Mesenchymal stem cell (in vitro differentiated cells and primary cell): ENCODE results near the gene RCAN2.
"Not testable (repeated sequence)": the region's sequence is repeated elsewhere in the genome, so short reads cannot be mapped to it uniquely, and the experiment has no call there.

Experiments
- DNase-seq: peaks from one replicate; pipeline ENCODE4 v3.0.0-alpha.2; 2013
- H2AFZ ChIP-seq: one replicate; pipeline ENCODE4 v1.6.1; 2013; ENCODE audit warnings: low read depth, mild to moderate bottlenecking, control low read depth, inconsistent platforms, low read length, moderate library complexity
- H2AK5ac ChIP-seq: 2 replicates; pipeline ENCODE4 v1.6.1; 2013; ENCODE audit warnings: low read length, moderate library complexity, mild to moderate bottlenecking, inconsistent platforms; ENCODE audit not compliant: severe bottlenecking
- H2BK120ac ChIP-seq: one replicate; pipeline ENCODE4 v1.6.1; 2013; ENCODE audit warnings: low read depth, mild to moderate bottlenecking, inconsistent platforms, low read length, moderate library complexity
- H2BK12ac ChIP-seq, 2 experiments: one replicate each; pipeline ENCODE4 v1.6.1; 2013; ENCODE audit warnings: inconsistent platforms in 2 of 2, low read length in 2 of 2, mild to moderate bottlenecking in 2 of 2, moderate library complexity in 2 of 2, control low read depth in 1 of 2
- H2BK15ac ChIP-seq: one replicate; pipeline ENCODE4 v1.6.1; 2013; ENCODE audit warnings: mild to moderate bottlenecking, low read depth, inconsistent platforms; ENCODE audit not compliant: poor library complexity, severe bottlenecking
- H2BK5ac ChIP-seq: 2 replicates; pipeline ENCODE4 v1.6.1; 2013; ENCODE audit warnings: low read depth, mild to moderate bottlenecking, low read length, control low read depth, inconsistent platforms; ENCODE audit not compliant: poor library complexity, severe bottlenecking
- H3K14ac ChIP-seq, 2 experiments: one replicate each; pipeline ENCODE4 v1.6.1; 2013; ENCODE audit warnings: inconsistent platforms in 2 of 2, low read length in 2 of 2, control low read depth in 1 of 2, mild to moderate bottlenecking in 1 of 2, moderate library complexity in 1 of 2
- H3K18ac ChIP-seq, 2 experiments: one replicate each; pipeline ENCODE4 v1.6.1; 2013; ENCODE audit warnings: inconsistent platforms in 2 of 2, low read length in 2 of 2, control low read depth in 1 of 2, low read depth in 1 of 2, mild to moderate bottlenecking in 1 of 2
- H3K23ac ChIP-seq, 2 experiments: one replicate each; pipeline ENCODE4 v1.6.1; 2013; ENCODE audit warnings: inconsistent platforms in 2 of 2, low read length in 2 of 2, mild to moderate bottlenecking in 2 of 2, moderate library complexity in 2 of 2, control low read depth in 1 of 2
- H3K27ac ChIP-seq: 2 replicates; pipeline ENCODE4 v1.5.1; 2013; ENCODE audit warnings: mild to moderate bottlenecking, moderate library complexity, low read length, control low read depth, inconsistent platforms; ENCODE audit not compliant: poor library complexity, severe bottlenecking
- H3K27me3 ChIP-seq, 2 experiments: 2 replicates each; pipeline versions ENCODE4 v1.6.1 to v1.7.0; 2013; ENCODE audit warnings: low read length in 2 of 2, mild to moderate bottlenecking in 2 of 2, moderate library complexity in 2 of 2, control low read depth in 1 of 2, inconsistent platforms in 1 of 2; ENCODE audit not compliant: control insufficient read depth in 1 of 2, insufficient read depth in 1 of 2
- H3K36me3 ChIP-seq, 2 experiments: 2 replicates each; pipeline versions ENCODE4 v1.6.1 to v1.7.0; 2013; ENCODE audit warnings: low read length in 2 of 2, control low read depth in 1 of 2, inconsistent platforms in 1 of 2, low read depth in 1 of 2, mild to moderate bottlenecking in 1 of 2; ENCODE audit not compliant: insufficient read depth in 2 of 2, control insufficient read depth in 1 of 2
- H3K4ac ChIP-seq, 2 experiments: one replicate each; pipeline ENCODE4 v1.6.1; 2013; ENCODE audit warnings: inconsistent platforms in 2 of 2, low read length in 2 of 2, mild to moderate bottlenecking in 2 of 2, moderate library complexity in 2 of 2, control low read depth in 1 of 2, low read depth in 1 of 2
- H3K4me1 ChIP-seq: 2 replicates; pipeline ENCODE4 v1.6.1; 2013; ENCODE audit warnings: low read depth, low read length, control low read depth; ENCODE audit not compliant: control insufficient read depth, insufficient read depth
- H3K4me2 ChIP-seq: 2 replicates; pipeline ENCODE4 v1.6.1; 2013; ENCODE audit warnings: low read length, mild to moderate bottlenecking, inconsistent platforms; ENCODE audit not compliant: poor library complexity, severe bottlenecking
- H3K4me3 ChIP-seq, 2 experiments: 2 replicates each; pipeline versions ENCODE4 v1.5.1 to v1.7.0; 2013; ENCODE audit warnings: low read length in 2 of 2, mild to moderate bottlenecking in 2 of 2, control low read depth in 1 of 2, low read depth in 1 of 2; ENCODE audit not compliant: insufficient read depth in 1 of 2
- H3K79me1 ChIP-seq: replicated peaks from 2 replicates; pipeline ENCODE4 v1.6.1; 2013; ENCODE audit warnings: mild to moderate bottlenecking, control low read depth, low read length, inconsistent platforms; ENCODE audit not compliant: poor library complexity, severe bottlenecking
- H3K9ac ChIP-seq: 2 replicates; pipeline ENCODE4 v1.7.0; 2013; ENCODE audit warnings: mild to moderate bottlenecking, low read length, moderate library complexity
- H3K9me3 ChIP-seq: 2 replicates; pipeline ENCODE4 v1.7.0; 2013; ENCODE audit warnings: mild to moderate bottlenecking, low read length; ENCODE audit not compliant: control insufficient read depth
- H4K8ac ChIP-seq: one replicate; pipeline ENCODE4 v1.6.1; 2013; ENCODE audit warnings: inconsistent platforms, mild to moderate bottlenecking, low read length, moderate library complexity
- H4K91ac ChIP-seq: one replicate; pipeline ENCODE4 v1.6.1; 2013; ENCODE audit warnings: mild to moderate bottlenecking, low read length, inconsistent platforms
- WGBS: methylation state at CpG from one replicate; pipeline ENCODE4 v1.1.7; 2013; ENCODE audit warnings: mixed read lengths; 5-methylcytosine and 5-hydroxymethylcytosine counted together

The RCAN2 gene

GRCh38 chr6:46390153-46390876 lies 100.9 kb downstream of the RCAN2 start:
- Histone ChIP-seq H3K4ac (no peak overlapping the region), H2BK120ac (no peak overlapping the region), H2AK5ac (no peak overlapping the region), H3K79me1 (no peaks in the 10 kb centered on the region), H2BK15ac (no peak overlapping the region), H3K4me3 (no peak overlapping the region), H2BK5ac (no peak overlapping the region), H4K91ac (no peak overlapping the region), H3K4me1 (peaks cover 3% of the 10 kb centered on the region), H3K14ac (no peak overlapping the region), H3K27me3 (no peaks in the 10 kb centered on the region), H3K36me3 (no peaks in the 10 kb centered on the region), H3K27ac (no peak overlapping the region), H2BK12ac (no peak overlapping the region), H3K18ac (no peak overlapping the region), H3K9me3 (no peaks in the 10 kb centered on the region), H4K8ac (no peak overlapping the region), H3K4me2 (no peak overlapping the region), H3K23ac (no peak overlapping the region), H3K9ac (no peak overlapping the region), H2AFZ (no peak overlapping the region)
- WGBS: 87% methylated on average over 3 of the region's 4 CpGs
- no peak for DNase-seq

- H3K18ac ChIP-seq, H3K79me1 ChIP-seq, H3K4me3 ChIP-seq, H3K9me3 ChIP-seq, H4K91ac ChIP-seq, H4K8ac ChIP-seq, H3K9ac ChIP-seq, H3K4me2 ChIP-seq, H2AK5ac ChIP-seq, H2AFZ ChIP-seq, H3K27ac ChIP-seq, H3K36me3 ChIP-seq, H3K27me3 ChIP-seq, H3K23ac ChIP-seq, H3K4me1 ChIP-seq, H2BK12ac ChIP-seq, H2BK120ac ChIP-seq, H2BK5ac ChIP-seq, H2BK15ac ChIP-seq, H3K14ac ChIP-seq, DNase-seq, H3K4ac ChIP-seq: not testable (repeated sequence)
- whole genome bisulfite sequencing: 100% methylated on average over 1 of the region's 5 CpGs
Observed at GRCh38 chr6:46387728-46388127, 103.5 kb downstream of the RCAN2 start.

DNA sequence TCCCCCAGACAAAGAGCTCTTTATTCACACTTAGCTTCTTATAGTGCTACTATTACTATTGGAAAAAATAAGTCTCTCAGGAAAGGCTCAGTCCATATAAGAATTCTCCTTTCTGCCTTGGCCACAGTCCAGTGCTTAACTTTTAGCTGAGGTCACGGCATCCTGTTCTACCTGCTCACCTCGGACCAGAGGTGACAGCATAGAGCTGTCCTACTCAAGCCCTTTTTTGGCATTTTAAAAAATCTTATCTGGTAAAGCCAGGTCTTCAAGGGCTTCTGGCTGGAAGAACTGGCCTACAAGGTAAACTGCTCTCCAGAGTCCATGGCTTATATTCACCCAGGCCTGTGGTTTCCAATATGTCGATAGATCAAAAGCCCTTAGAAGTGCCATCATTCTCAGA lies 109.7 kb downstream of the RCAN2 start:
- Histone ChIP-seq H3K18ac (no peak overlapping the region), H3K23ac (no peak overlapping the region), H4K8ac (no peak overlapping the region), H3K4ac (no peak overlapping the region), H3K4me2 (no peak overlapping the region), H2AFZ (no peak overlapping the region), H3K79me1 (no peaks in the 10 kb centered on the region), H3K27ac (no peak overlapping the region), H3K4me3 (no peak overlapping the region), H2BK12ac (no peak overlapping the region), H3K14ac (no peak overlapping the region), H3K9me3 (no peaks in the 10 kb centered on the region), H3K27me3 (no peaks in the 10 kb centered on the region), H3K9ac (no peak overlapping the region), H4K91ac (no peak overlapping the region), H2BK15ac (no peak overlapping the region), H3K4me1 (no peaks in the 10 kb centered on the region), H2BK5ac (no peak overlapping the region), H2BK120ac (no peak overlapping the region), H3K36me3 (no peaks in the 10 kb centered on the region), H2AK5ac (no peak overlapping the region)
- DNase-seq: no peak
- 89% methylated on average over 3 of the region's 3 CpGs for WGBS

DNA sequence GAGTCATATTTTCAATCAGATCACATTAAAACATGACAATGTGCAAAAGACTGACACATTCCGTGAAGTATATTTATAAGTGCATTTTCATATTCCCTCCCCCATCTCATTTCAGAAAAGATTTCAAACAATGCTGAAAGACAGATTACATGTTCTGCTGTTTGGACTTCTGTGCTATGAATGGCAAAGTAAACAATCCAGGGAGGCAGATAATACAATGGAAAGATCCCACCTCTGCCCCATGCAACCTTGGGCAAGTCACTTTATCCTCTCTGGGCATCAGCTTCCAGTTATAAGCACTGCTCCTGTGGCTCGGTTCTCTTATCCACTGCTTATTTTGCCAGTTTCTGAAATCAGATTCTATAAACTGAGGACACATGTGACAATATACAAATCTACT lies 110.2 kb downstream of the RCAN2 start:
- H2AFZ ChIP-seq: no peak overlapping the region
- 100% methylated on average over 1 of the region's 2 CpGs for WGBS
- no peak overlapping the region for H3K23ac ChIP-seq
- no peak overlapping the region for H2BK15ac ChIP-seq
- no peaks in the 10 kb centered on the region for H3K27me3 ChIP-seq
- no peaks in the 10 kb centered on the region for H3K36me3 ChIP-seq
- H3K9ac ChIP-seq: no peak overlapping the region
- H3K14ac ChIP-seq: no peak overlapping the region
- H3K79me1 ChIP-seq: no peaks in the 10 kb centered on the region
- no peak overlapping the region for H3K4ac ChIP-seq
- no peaks in the 10 kb centered on the region for H3K4me1 ChIP-seq
- H2BK120ac ChIP-seq: no peak overlapping the region
- no peak overlapping the region for H3K4me2 ChIP-seq
- no peak overlapping the region for H4K91ac ChIP-seq
- H3K4me3 ChIP-seq: no peak overlapping the region
- H3K18ac ChIP-seq: no peak overlapping the region
- H2AK5ac ChIP-seq: no peak overlapping the region
- no peak overlapping the region for H2BK12ac ChIP-seq
- H4K8ac ChIP-seq: no peak overlapping the region
- H3K27ac ChIP-seq: no peak overlapping the region
- H2BK5ac ChIP-seq: no peak overlapping the region
- no peaks in the 10 kb centered on the region for H3K9me3 ChIP-seq
- no peak for DNase-seq
